Aorta (tissue), 5 donors: Measurements from ENCODE around the gene APOO. TPM values are rescaled to one million over a fixed set of nuclear protein-coding genes. Genes with fewer than 3 reads are reported as not detected.
A peak's percentile ranks its signal among the peaks of the same experiment; 100 is the strongest.

ENCODE experiments used
- ATAC-seq: fragments of 200-7000 bp; cut with Tn5 transposase; one replicate; pipeline ENCODE4 v1.9.1; 2022; ENCODE audit warnings: moderate library complexity; ENCODE audit not compliant: low FRiP score
- DNase-seq, 2 donors: peaks; one replicate each; pipeline ENCODE4 v3.0.0-alpha.2; 2020
- H3K27ac ChIP-seq, 2 donors: one replicate each; pipeline ENCODE4 v1.5.1; 2013; ENCODE audit warnings: low read length in 2 of 2, mild to moderate bottlenecking in 2 of 2, moderate library complexity in 2 of 2, control low read depth in 1 of 2, inconsistent platforms in 1 of 2, low read depth in 1 of 2
- H3K27me3 ChIP-seq, 2 donors: one replicate each; pipeline ENCODE4 v1.6.1; 2013; ENCODE audit warnings: control low read depth in 1 of 2, low read length in 1 of 2, mild to moderate bottlenecking in 1 of 2, moderate library complexity in 1 of 2; ENCODE audit not compliant: insufficient read depth in 2 of 2, control insufficient read depth in 1 of 2
- H3K36me3 ChIP-seq, 2 donors: one replicate each; pipeline ENCODE4 v1.6.1; 2013; ENCODE audit warnings: control low read depth in 1 of 2, low read length in 1 of 2, mild to moderate bottlenecking in 1 of 2; ENCODE audit not compliant: insufficient read depth in 2 of 2, control insufficient read depth in 1 of 2
- H3K4me1 ChIP-seq, 2 donors: one replicate each; pipeline ENCODE4 v1.6.1; 2013; ENCODE audit warnings: low read length in 2 of 2, control low read depth in 1 of 2, mild to moderate bottlenecking in 1 of 2, moderate library complexity in 1 of 2; ENCODE audit not compliant: insufficient read depth in 2 of 2, control insufficient read depth in 1 of 2
- H3K4me3 ChIP-seq, 2 donors: one replicate each; pipeline ENCODE4 v1.5.1; 2013; ENCODE audit warnings: low read length in 2 of 2, control low read depth in 1 of 2, mild to moderate bottlenecking in 1 of 2
- H3K9me3 ChIP-seq: one replicate; pipeline ENCODE4 v1.6.1; 2013; ENCODE audit warnings: mild to moderate bottlenecking, low read length; ENCODE audit not compliant: control insufficient read depth
- WGBS, 2 donors: extraction: QIAGEN DNeasy Blood & Tissue Kit; methylation state at CpG; one replicate each; pipeline ENCODE4 v1.1.7; 2013; 5-methylcytosine and 5-hydroxymethylcytosine counted together
- intact Hi-C, 2 donors: fragments of 100-400 bp; cut with DNase I; formaldehyde crosslinking; loops; one replicate each; pipeline versions ENCODE4 v1.14.2 to v1.15.0; 2022
- long read RNA-seq, 2 donors: library from polyadenylated mRNA; unstranded; transcript quantifications; one replicate each; pipeline ENCODE4 v2.0.0, GENCODE V29; 2020 to 2021
- polyA plus RNA-seq, 2 donors: library from polyadenylated mRNA; stranded (reverse); fragments of 200-250 nt; gene quantifications; one replicate each; pipeline ENCODE4 v1.2.3, GENCODE V29; 2013
- total RNA-seq, 2 donors: library from RNA; stranded (reverse); fragmentation: NEBNext Ultra II Directional; extraction: Animal tissue kit (Norgen Biotek cat#: 25700); gene quantifications; one replicate each; pipeline ENCODE4 v1.2.1, GENCODE V29; 2021
- donor health status: healthy with polysubstance abuse.
- donor health status: Bipolar disorder and iron deficiency.
- donor health status: DM: no; HTN: no; CAD: no.
- donor health status: DM: no; HTN: no; CAD: no.
- donor health status: DM: yes; HTN: yes; CAD: no.

APOO gene
- 10 to 100 TPM in 1 of 2 donors, 1 to 10 TPM in 1; 5.6 to 12.7 TPM for total RNA-seq
- 1 to 10 TPM; 4.6 to 8.8 TPM for polyA plus RNA-seq
- long read RNA-seq, donor 1, partial matches to known transcripts: 0 of 1 reads
- long read RNA-seq, donor 1, other reads (novel, unspliced or antisense): 1 of 1 reads
- long read RNA-seq, donor 2, partial matches to known transcripts: 0 of 6 reads
- long read RNA-seq, donor 2, other reads (novel, unspliced or antisense): 3 of 6 reads

DNA sequence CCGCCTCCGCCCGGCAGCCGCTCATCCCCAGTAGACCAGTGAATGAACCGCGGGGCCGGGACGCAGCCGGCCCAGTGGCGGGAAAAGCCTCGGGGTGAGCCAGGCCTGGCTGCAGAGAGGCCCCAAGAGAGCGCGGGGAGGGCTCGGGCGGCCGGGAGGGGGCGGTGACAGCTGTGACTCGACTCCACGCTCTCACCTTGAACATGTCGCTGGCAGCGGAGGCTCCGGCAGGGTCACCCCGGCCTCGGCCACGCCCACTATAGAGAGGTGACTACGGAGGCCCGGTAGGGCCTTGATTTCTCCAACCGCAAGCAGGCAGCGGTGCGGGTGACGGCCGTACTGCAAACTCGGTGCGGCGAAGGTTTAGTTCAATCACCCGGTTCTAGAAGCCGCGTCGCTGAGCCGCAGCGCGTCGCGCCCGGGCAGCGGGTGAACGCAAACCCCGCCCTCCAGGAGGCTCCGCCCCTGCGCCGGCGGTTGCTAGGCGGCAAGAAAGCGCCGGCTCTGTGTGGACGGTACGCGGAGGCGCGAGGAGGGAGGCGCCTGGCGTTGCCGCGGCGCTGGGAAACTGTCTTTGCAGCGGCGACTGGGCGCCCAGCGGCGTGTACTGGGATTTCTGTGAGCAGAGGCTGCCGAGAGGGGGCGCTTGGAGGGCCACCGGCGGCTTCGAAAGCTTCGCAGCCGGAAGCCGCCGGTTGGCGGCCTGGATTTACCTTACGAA is at the start of gene APOO, which contains the start of gene CXorf58:
Gene APOO, minus strand, starts transcription at position 441 of the 721 bp plus-strand sequence. Its CDS starts 236 bp downstream, at position 205.
Gene CXorf58, plus strand, starts transcription at position 509 of the 721 bp plus-strand sequence. CDS start 2,297 bp downstream, outside the sequence.
- Histone ChIP-seq H3K36me3 (no peaks in the 10 kb centered on the region), H3K4me3 (peak within 1 kb of the TSS; percentile 2 to 53), H3K4me1 (no peaks in the 10 kb centered on the region), H3K9me3 (no peaks in the 10 kb centered on the region), H3K27ac (peak within 1 kb of the TSS; percentile 44 to 49), H3K27me3 (no peaks in the 10 kb centered on the region)
- WGBS, 2 donors: 1 to 29% methylated on average over 79 to 81 of the region's 81 CpGs
- peak; percentile 95 to 96 for DNase-seq
- intact Hi-C loops: loop anchor here (2.0 to 10.0 kb wide), 3 partner anchors 117 to 153 kb away; partner anchors contain the start of gene KLHL15 (in 1 of the 2)
- ATAC-seq: peak; percentile 98

DNA sequence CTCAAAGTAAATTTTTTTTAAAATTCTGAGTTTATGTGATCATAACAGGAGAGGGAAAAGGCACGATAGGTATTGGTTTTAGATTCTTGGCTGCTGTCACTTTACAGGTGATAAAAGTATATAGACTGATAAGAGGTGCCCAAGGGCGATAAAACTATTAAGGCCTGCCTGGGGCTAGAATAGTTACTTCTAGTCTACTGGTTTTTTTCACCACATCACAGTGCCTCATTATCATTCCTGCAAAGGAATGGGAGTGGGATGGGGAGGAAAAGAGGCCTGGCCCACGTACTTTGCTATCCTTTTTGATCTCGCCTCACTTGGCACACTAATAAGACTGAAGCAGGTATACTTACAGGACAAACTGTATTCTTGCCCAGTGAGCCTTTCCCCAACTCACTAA is 46.7 kb upstream of the APOO start:
- intact Hi-C loops: no loop called here
- DNase-seq (no peak), ATAC-seq (no peak)
- H3K9me3 ChIP-seq: no peaks in the 10 kb centered on the region
- no peak overlapping the region for H3K27ac ChIP-seq
- H3K4me3 ChIP-seq: no peak overlapping the region
- H3K36me3 ChIP-seq: no peaks in the 10 kb centered on the region
- no peaks in the 10 kb centered on the region for H3K27me3 ChIP-seq
- peaks cover 0 to 3% of the 10 kb centered on the region in 2 donors for H3K4me1 ChIP-seq
- 67 to 89% methylated on average over 4 of the region's 4 CpGs for WGBS, 2 donors

DNA sequence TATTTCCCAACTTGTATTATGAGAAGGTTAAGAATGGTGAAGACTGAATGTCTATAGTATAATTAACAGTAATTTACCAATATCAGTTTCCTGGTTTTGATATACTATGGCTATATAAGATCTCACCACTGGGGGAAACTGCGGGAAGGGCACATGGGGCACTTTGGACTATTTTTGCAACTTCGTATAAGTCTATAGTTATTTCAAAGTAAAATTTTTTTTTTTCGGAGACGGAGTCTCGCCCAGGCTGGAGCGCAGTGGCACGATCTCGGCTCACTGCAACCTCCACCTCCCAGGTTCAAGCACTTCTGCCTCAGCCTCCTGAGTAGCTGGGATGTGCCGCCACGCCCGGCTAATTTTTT is 46.2 kb upstream of the APOO start:
- Histone ChIP-seq H3K36me3 (no peaks in the 10 kb centered on the region), H3K4me3 (no peak overlapping the region), H3K27ac (no peak overlapping the region), H3K27me3 (no peaks in the 10 kb centered on the region), H3K9me3 (no peaks in the 10 kb centered on the region), H3K4me1 (peaks cover 0 to 3% of the 10 kb centered on the region in 2 donors)
- DNase-seq (no peak), ATAC-seq (no peak)
- 92 to 93% methylated on average over 11 of the region's 11 CpGs for WGBS, 2 donors
- intact Hi-C loops: no loop called here

DNA sequence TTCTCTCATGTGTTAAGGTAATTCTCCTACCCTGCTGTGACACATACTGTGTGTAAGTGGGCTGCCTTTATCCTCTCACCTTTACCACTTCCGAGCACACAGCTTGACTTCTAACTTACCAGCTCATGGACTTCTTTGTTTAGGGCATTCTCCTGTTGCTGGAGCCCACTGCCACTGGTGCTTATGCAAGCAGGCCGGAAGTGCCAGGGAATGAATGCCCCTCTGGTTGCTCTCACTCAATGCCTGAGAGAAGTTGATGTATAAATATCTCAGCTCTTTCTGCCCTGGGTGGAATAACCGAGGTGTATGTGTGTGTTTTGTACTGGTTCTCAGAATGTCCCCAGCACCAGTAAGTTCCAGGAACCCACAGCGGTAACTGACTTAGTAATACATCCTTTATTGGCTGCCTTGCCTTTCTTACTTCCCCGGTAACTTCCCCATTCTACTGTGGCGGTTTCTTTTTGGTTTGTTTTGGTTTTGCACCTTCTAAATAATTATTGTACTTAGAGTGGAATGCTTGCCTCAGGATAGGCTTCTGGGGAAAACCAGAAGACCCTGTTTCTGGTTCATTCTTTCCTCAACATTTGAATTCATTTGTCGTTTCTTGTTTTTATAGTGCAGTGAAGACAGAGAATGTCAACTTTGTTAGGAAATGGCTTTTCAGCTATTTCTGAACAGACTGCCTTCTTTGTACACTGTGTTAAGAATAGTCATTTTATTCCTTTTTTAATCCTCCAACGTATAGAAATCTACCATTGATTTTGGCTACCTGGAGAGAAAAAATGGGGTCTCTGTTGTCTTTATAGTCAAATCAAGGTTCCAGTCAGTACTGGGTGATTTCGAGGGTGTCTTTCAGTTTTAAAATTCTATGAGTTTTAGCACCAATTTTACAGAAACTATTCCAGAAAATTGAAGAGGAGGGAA is 45.5 kb upstream of the APOO start:
- H3K4me3 ChIP-seq: no peak overlapping the region
- DNase-seq: no peak
- no peaks in the 10 kb centered on the region for H3K9me3 ChIP-seq
- no peaks in the 10 kb centered on the region for H3K27me3 ChIP-seq
- H3K36me3 ChIP-seq: no peaks in the 10 kb centered on the region
- peaks cover 0 to 3% of the 10 kb centered on the region in 2 donors for H3K4me1 ChIP-seq
- ATAC-seq: no peak
- intact Hi-C loops: no loop called here
- WGBS, 2 donors: 19 to 34% methylated on average over 9 of the region's 9 CpGs
- no peak overlapping the region for H3K27ac ChIP-seq

DNA sequence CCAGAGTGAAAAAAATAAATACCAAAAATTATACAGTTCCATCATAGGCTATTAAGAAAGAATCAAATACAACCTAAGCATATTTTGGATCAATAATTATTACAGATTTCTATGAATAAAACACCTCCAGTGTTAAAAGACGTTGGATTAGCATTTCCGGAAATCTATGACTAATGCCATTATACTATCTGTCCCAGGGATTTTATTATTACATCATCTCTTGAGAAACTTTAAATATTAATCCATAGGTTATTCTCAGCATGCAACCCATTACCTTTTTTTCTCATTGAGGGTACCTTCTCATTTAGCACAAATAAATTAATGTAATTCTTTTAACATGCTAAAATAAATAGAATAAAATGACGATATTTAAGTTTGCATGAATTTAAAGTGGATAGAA is 44.7 kb upstream of the APOO start:
- ATAC-seq (no peak), DNase-seq (no peak)
- peaks cover 0 to 3% of the 10 kb centered on the region in 2 donors for H3K4me1 ChIP-seq
- 66 to 84% methylated on average over 3 of the region's 3 CpGs for WGBS, 2 donors
- no peaks in the 10 kb centered on the region for H3K9me3 ChIP-seq
- H3K27ac ChIP-seq: no peak overlapping the region
- no peaks in the 10 kb centered on the region for H3K36me3 ChIP-seq
- intact Hi-C loops: no loop called here
- H3K27me3 ChIP-seq: no peaks in the 10 kb centered on the region
- H3K4me3 ChIP-seq: no peak overlapping the region

DNA sequence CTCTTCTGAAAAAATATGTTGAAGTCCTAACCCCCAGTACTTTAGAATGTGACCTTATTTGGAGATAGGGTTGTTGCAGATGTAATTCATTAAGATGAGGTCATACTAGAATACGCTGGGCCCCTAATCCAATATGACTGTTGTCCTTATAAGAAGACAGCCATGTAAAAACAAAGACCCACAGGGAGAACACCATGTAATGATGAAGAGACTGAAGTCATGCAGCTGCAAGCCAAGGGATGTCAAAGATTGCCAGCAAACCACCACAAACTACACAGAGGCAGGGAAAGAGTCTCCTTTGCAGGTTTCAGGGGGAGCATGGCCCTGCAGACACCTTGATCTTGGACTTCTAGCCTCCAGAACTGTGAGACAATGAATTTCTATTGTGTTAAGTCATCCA is 37.5 kb upstream of the APOO start:
- no peak overlapping the region for H3K4me3 ChIP-seq
- intact Hi-C loops: no loop called here
- DNase-seq (no peak), ATAC-seq (no peak)
- H3K27me3 ChIP-seq: no peaks in the 10 kb centered on the region
- WGBS, 2 donors: 88 to 100% methylated on average over 1 of the region's 1 CpG
- H3K27ac ChIP-seq: no peak overlapping the region
- no peaks in the 10 kb centered on the region for H3K36me3 ChIP-seq
- H3K9me3 ChIP-seq: no peaks in the 10 kb centered on the region
- no peaks in the 10 kb centered on the region for H3K4me1 ChIP-seq

DNA sequence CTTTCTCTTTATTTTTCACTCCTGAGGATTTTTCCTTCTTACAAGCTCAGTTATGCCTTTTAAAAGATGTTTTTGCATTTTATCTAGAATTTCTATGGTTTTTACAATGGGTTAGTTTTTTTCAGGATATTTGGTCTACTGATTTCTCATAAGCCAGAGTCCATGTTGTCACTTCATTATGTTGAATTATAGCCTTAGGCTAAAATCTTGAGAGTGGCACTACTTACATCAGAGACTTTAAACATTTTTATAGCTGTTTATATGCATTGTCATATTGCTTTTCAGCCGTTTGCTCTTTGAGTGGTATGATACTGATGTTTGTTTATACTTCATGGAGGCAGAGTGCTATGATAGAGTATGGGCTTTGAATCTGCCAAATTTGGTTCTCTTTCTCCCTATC is 36.5 kb upstream of the APOO start:
- WGBS, 2 donors: 41 to 73% methylated on average over 1 of the region's 1 CpG
- ATAC-seq (no peak), DNase-seq (no peak)
- Histone ChIP-seq H3K27ac (no peak overlapping the region), H3K9me3 (no peaks in the 10 kb centered on the region), H3K27me3 (no peaks in the 10 kb centered on the region), H3K36me3 (no peaks in the 10 kb centered on the region), H3K4me3 (no peak overlapping the region), H3K4me1 (no peaks in the 10 kb centered on the region)
- intact Hi-C loops: no loop called here

DNA sequence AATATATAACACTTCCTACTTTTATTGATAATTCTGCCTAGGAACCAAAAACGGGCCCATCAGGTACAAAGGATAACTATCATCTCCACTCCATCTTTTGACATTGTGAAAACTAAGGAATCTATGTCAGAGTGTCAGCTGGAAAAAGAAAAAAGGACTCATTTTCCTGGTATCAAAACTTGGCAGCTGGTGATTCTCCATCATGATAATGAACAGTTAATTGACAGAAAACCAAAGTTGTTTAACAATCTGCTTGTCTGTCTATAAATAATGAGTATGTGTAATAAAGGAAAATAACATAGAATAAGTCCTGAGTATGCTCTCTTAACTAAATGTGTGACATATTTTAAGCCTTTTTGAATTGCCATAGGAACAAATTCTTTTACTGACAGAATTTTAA is 31.5 kb upstream of the APOO start:
- Histone ChIP-seq H3K36me3 (no peaks in the 10 kb centered on the region), H3K9me3 (no peaks in the 10 kb centered on the region), H3K4me1 (no peaks in the 10 kb centered on the region), H3K27ac (no peak overlapping the region), H3K4me3 (no peak overlapping the region), H3K27me3 (no peaks in the 10 kb centered on the region)
- no peak for ATAC-seq
- 63 to 77% methylated on average over 1 of the region's 1 CpG for WGBS, 2 donors
- no peak for DNase-seq
- intact Hi-C loops: no loop called here
